Hepatic stellate cell (primary cell): ENCODE measurements around the gene TLE1.
A peak's percentile ranks its signal among the peaks of the same experiment; 100 is the strongest.
"Not testable (repeated sequence)": the region's sequence is repeated elsewhere in the genome, so short reads cannot be mapped to it uniquely, and the experiment has no call there.

ENCODE experiments used
- DNase-seq: peaks from one replicate; pipeline ENCODE4 v3.0.0; 2011; ENCODE audit warnings: low spot score

The TLE1 gene

GRCh38 chr9:81601639-81602623 is 87.4 kb downstream of the TLE1 start:
- DNase-seq = no peak

DNA sequence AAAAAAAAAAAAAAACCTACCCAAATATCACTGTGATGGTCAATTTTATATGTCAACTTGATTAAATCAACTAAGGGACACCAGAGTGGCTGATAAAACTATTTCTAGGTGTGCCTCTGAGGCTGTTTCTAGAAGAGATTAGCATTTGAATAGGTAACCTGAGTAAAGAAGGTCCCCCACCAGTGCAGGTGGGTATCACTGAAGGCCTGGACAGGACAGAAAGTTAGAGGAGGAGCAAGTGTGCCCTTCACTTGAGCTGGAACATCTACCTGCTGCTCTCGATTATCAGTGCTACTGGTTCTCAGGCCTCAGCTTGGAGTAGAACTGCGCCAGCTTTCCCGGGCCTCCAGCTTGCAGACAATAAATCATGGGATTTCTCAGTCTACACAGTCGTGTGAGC is 88.7 kb downstream of the TLE1 start:
- DNase-seq = no peak

DNA sequence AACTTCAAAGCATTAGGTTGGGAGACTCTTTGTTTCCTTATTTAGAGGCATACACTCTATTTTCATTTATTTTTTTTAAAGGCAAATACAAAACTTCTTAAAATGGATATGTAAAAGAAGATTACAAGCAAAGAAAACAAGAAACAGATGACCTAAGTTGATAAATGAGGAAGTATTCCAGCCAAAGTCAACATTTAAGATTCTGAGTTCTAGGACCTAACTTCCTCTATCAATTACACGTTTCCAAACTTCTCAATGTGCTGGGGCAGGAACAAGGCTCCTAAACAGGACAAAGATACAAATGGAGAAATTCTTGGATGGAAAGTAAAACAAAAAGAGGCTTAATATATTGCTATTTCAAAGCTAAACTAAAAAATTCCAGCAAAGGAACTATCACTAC is 89.5 kb downstream of the TLE1 start:
- no peak for DNase-seq

GRCh38 chr9:81598811-81599210 is 90.5 kb downstream of the TLE1 start:
- no peak for DNase-seq

DNA sequence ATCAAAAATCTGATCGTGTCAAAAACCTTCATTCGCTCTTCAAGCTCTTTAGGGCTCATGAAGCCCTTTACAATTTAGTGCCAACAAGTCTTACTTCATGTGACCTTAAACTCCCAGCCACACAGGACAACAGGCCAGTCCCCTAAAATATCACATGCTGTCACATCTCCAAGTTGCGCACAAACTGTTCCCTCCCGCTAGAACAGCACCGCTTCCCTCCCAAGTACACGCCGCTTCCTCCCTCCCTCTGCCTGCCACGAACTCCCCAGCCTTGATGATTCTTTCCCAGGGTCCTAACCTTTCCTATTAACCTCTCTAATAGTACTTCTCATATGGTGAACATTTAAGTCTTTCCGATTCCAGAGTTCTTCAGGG is 91.2 kb downstream of the TLE1 start:
- DNase-seq = no peak

- DNase-seq = no peak
Observed at GRCh38 chr9:81597419-81598122, 91.8 kb downstream of the TLE1 start.

DNA sequence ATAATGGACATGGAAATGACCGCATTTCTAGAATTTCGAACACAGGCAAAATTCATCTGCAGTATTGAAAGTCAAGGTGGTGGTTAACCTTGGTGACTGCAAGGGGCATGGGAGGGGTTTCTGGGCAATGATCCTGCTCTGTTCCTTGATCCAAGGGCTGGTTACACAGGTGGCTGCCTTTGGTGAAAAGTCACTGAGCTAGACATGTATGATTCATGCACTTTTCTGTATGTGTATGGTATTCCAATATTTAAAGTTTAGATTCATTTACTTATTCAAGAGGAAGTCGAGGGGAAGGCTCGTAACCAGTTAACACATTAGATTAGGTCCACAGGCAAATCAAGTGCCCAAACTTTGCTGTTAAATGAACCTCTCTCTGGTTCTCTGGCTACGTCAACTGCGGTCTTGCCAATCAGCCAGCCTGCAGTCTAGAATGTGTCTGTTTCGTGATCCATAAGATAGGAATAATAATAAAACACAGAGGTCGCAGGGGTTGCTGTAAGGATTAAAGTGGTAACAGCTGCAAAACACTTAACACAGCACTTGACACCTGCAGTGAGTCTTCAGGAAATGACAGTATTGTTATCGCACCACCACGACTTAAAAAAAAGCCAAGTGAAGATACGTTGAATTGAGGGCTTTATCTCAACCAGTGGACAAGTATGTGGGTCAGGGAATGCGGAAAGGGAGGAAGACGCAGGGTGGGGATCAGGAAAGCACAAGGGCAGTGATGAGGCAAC is 92.5 kb downstream of the TLE1 start:
- no peak for DNase-seq

- DNase-seq = no peak
Observed at GRCh38 chr9:81595887-81596543, 93.3 kb downstream of the TLE1 start.

GRCh38 chr9:81595293-81595692 is 94.1 kb downstream of the TLE1 start:
- not testable (repeated sequence) for DNase-seq

DNA sequence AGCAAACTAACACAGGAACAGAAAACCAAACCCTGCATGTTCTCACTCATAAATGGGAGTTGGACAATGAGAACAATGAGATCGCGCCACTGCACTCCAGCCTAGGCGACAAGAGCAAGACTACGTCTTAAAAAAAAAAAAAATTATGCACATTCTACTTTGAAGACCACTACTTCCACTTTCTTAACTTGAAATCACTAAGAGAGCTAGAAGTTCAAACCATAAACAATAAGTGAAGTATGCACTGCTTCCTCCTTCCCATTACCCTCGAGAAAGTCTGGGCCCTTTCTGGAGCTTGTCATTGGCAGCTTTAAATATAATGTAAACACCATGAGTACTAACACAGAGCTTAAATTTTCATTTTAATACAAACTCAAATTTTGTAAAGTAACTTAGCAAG is 94.9 kb downstream of the TLE1 start:
- no peak for DNase-seq

DNA sequence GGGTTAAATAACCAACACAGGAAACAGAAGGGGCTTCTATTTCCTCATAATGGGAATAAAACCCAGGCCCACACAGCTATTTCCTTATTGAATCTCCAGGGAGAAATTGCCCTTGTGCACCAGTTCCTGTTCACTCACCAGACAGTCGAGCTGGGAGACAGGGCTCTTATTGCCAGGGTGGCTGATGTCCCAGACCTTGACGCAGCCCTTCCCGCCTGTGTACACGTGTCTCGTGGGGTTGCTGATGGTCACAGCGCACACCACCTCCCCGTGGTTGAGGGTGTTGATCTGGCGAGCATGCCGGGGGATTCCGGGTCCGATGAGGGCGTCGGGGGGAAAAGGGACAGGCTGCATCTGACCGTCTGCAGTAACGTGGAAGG is 96.5 kb downstream of the TLE1 start:
- DNase-seq = no peak

DNA sequence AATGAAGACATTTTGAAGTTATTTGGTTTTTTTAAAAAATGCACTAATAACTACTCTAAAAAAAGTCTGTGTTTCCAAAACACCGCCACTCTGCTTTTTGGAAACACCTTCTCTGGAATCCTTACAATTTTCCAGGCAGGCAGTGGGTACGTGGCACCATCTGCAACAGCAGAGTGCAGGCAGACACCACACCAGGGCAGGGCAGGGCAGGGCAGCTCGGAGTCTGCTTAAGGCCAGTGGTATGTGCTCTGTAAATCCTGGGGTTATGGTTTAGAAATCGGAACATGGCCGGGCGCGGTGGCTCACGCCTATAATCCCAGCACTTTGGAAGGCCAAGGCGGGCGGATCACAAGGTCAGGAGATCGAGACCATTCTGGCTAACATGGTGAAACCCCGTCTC is 97.6 kb downstream of the TLE1 start:
- no peak for DNase-seq

- DNase-seq = no peak
Observed at GRCh38 chr9:81590688-81591087, 98.7 kb downstream of the TLE1 start.

DNA sequence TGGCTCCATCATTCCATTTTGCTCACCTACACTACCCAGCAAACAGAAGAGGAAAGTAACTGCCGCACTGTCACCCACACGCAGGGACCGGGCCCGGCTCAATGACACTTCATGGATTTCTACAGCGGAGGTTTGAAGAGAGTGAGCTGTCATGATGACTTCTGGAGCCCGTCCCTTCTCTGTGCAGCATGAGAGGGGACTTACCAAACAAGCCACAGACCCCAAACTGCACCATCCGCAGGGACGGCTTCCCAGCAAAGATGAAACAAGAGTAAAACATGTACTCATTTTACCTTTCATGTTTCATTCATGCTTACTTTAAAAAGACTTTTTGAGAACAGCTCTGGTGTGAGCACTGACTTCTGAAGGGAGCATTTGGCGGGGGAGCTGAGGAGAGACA is 99.5 kb downstream of the TLE1 start:
- no peak for DNase-seq

DNA sequence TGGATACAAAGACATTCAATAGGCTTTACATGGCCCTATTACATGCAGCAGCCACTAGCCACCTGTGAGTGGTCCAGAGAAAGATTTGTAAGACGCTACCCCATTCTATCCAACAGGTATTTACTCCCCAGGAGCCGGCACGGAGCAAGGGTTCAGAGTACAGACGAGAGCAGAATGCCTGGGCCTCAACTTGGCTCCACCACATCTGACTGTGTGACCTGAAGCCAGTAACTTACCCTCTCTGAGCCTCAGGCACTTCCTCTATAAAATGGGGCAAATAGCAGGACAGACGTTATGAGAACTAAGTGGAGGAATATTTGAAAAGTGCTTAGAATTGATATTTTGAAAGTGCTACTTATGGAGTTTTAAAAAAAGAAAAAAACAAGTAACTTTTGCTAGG is 100.0 kb downstream of the TLE1 start:
- no peak for DNase-seq

- DNase-seq = peak; percentile 58
Observed at GRCh38 chr9:81588148-81588871, 101.0 kb downstream of the TLE1 start.

- no peak for DNase-seq
Observed at GRCh38 chr9:81586786-81587185, 102.6 kb downstream of the TLE1 start.

DNA sequence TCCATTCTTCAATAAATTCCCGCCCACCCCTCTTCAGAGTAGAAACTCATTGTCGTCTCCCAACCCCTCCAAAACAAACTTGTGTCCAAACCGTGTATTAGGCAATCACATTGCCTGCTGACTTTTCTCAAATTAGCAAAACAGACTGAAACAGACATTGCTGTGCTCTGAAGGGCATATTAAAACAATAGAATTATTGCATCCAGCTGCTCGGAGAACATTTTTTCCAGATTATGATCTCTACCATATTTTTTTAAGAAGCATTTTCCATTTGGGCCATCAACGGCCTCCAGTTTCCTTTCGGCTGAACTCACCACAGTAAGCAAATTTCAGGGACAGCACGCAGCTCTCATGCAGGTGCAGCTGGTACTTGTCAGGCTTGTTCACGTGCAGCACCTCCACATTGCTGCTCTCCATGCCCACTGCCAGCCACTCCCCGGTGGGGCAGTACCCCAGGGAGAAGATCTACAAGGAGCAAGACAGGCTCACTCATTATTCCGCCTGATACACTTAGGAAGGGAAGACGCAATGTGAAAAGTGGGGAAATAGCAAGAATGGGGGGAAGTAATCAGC is 104.1 kb downstream of the TLE1 start:
- DNase-seq = no peak

GRCh38 chr9:81584099-81584498 is 105.2 kb downstream of the TLE1 start:
- DNase-seq = no peak

DNA sequence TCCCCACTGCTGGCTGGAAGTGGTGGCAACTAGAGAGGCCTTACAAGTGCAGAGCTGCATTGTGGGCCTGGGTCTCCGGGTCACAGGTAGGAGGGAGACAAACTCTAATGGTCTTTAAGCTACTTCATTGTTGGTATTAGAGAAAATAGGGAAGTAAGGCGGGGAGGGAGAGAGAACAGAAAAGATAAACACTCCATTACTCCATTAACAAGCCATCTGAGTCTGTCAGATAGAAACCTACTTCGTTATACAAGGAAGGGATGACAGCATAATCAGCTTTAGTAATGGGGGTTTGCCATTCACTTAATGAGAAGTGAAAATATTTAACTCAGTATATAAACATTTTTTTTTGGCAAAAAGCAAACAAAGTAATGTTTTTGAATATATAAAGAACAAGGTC is 107.4 kb downstream of the TLE1 start:
- no peak for DNase-seq

GRCh38 chr9:81579381-81579780 is 110.0 kb downstream of the TLE1 start:
- no peak for DNase-seq
